ENCODE data around the gene GUK1. TPM values are rescaled to one million over a fixed set of nuclear protein-coding genes. Genes with fewer than 3 reads are reported as not detected.

The GUK1 gene
- total and polyA plus RNA-seq, 2 of the 8 experiments (the other 6 are each of a cell fraction or from before 2014, with no cell fraction given), result 68.5 to 183 TPM

DNA sequence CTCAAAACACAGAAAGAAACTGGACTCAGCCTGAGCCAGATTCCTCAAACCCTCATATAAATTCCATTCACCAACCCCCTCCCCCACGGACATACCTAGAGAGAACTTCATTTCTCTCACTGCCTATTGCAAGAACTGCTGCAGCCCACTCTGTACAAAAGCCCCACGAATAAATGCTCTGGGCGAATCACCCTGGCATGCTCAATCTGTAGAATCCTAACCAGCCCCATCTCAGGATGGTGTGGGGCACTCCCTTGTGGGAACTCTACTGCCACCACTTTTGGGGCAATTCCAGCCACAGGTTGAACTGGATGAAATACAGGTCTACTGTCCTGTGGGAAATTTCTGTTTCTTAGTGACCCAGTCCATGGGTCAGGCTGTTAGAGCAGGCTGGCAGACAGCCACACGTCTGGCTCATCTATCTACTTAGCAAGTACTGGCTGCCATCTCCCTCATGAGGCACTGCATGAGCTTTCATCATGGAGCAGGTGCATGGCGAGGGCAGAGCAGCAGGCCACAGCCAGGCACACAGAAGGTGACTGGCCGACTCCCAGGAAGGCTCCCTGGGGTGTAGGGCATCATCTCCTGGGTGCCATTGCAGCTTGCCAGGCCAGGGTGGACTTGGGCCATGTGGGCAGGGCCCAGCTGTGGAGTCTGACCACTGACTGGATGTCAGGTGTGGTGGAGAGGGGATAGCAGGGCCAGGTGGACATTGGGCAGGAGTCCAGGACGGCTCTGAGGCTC is 35.4 kb upstream of the GUK1 start:
- 0 out of 3 replicates have a peak, but pooled peaks of 1 of the 2 experiments have one; percentile 8 for TF ChIP-seq POLR2A (IDR thresholded peaks at IDR 0.05; ENCODE audit: control extremely low read depth in 1 of 2, low read depth in 2 of 2, low read length in 2 of 2)
- TF ChIP-seq TCF12 (IDR thresholded peaks at IDR 0.05; ENCODE audit: low read depth, low read length), result no peak
- H3K4me2 ChIP-seq (ENCODE audit: insufficient read depth in 1 of 2, low read depth in 2 of 2, low read length in 2 of 2), result no peak overlapping the region; a peak in 1 of 4 replicates

More for the DNA sequence above, 35.4 kb upstream of the GUK1 start:
- peaks cover 15% of the 10 kb centered on the region; the same call in 1 of the 2 replicates for H3K79me1 ChIP-seq (ENCODE audit: low read depth, low read length)
- 0 out of 7 replicates have a peak overlapping the region, but pooled peaks of 1 of the 4 experiments have one; percentile 19 for H3K9ac ChIP-seq (replicated peaks in 1 of 4; ENCODE audit: extremely low read depth in 1 of 4, low read depth in 3 of 4, low read length in 3 of 4)
- H2AK5ac ChIP-seq (ENCODE audit: low read depth, low read length), result peak overlapping the region; percentile 53; the same call in 1 of the 2 replicates
- peaks cover 3 to 8% of the 10 kb centered on the region in 2 experiments; a peak in 2 of 4 replicates for H3K79me2 ChIP-seq (ENCODE audit: control insufficient read depth in 1 of 2, insufficient read depth in 2 of 2, low read length in 2 of 2)
- no peak overlapping the region for H3K23ac ChIP-seq (ENCODE audit: insufficient read length)
- H3K36me3 ChIP-seq (ENCODE audit: control insufficient read depth in 2 of 4, insufficient read depth in 4 of 4, low read length in 3 of 4), result peaks cover 4 to 18% (median 14%) of the 10 kb centered on the region in 4 experiments; a peak in 5 of 8 replicates
- peaks cover 0 to 4% (median 2%) of the 10 kb centered on the region in 4 experiments; a peak in 5 of 7 replicates for H3K4me1 ChIP-seq (replicated peaks in 1 of 4; ENCODE audit: control insufficient read depth in 3 of 4, insufficient read depth in 4 of 4, low read length in 3 of 4)
- no peak for FAIRE-seq
- H2BK15ac ChIP-seq (ENCODE audit: low read length), result no peak overlapping the region
- H2AFZ ChIP-seq (ENCODE audit: low read length), result no peak overlapping the region
- H3K4ac ChIP-seq (replicated peaks; ENCODE audit: insufficient read length, low read depth, low read length), result no peak overlapping the region
- H3K18ac ChIP-seq (ENCODE audit: extremely low read depth, low read length), result no peak overlapping the region
- no peak overlapping the region for H3K27ac ChIP-seq (ENCODE audit: low read depth, low read length)
- peaks cover 11% of the 10 kb centered on the region; the same call in 1 of the 2 replicates for H3K23me2 ChIP-seq (ENCODE audit: low read depth, low read length)
- H3K27me3 ChIP-seq (replicated peaks in 1 of 4; ENCODE audit: control insufficient read depth in 3 of 4, extremely low read depth in 1 of 4, insufficient read depth in 3 of 4, low read length in 3 of 4), result no peaks in the 10 kb centered on the region; a peak in 1 of 7 replicates
- H3K56ac ChIP-seq (replicated peaks; ENCODE audit: insufficient read length, low read depth, low read length), result no peak overlapping the region
- no peak overlapping the region for H2BK120ac ChIP-seq (replicated peaks; ENCODE audit: low read depth, low read length)
- WGBS, 2 experiments (ENCODE audit: extremely low coverage in 1 of 2, insufficient coverage in 1 of 2, insufficient read length in 1 of 2, insufficient replicate concordance in 2 of 2, low coverage in 1 of 2, low lambda C conversion rate in 2 of 2, missing lambda C conversion rate in 1 of 2), result 76% methylated on average over 7 of the region's 7 CpGs; no CpG with 5 or more reads in 1 of the 2 experiments
- no peak overlapping the region for H2BK5ac ChIP-seq (ENCODE audit: low read depth, low read length)
- H4K91ac ChIP-seq (replicated peaks; ENCODE audit: insufficient read length, low read length), result no peak overlapping the region
- no peak overlapping the region for H2BK20ac ChIP-seq (ENCODE audit: low read length)
- no peak overlapping the region for H4K8ac ChIP-seq (ENCODE audit: extremely low read depth, insufficient read depth, low read length)
- no peak for DNase-seq (ENCODE audit: low read depth in 1 of 2, low spot score in 2 of 2)
- peaks cover 6 to 22% of the 10 kb centered on the region in 2 experiments for H4K20me1 ChIP-seq (replicated peaks in 1 of 2; ENCODE audit: control insufficient read depth in 1 of 2, insufficient read depth in 2 of 2, low read length in 2 of 2)
- H3K4me3 ChIP-seq (ENCODE audit: extremely low read depth in 1 of 4, insufficient read depth in 2 of 4, low read depth in 3 of 4, low read length in 4 of 4), result no peak overlapping the region
- no peak overlapping the region for H3K14ac ChIP-seq (ENCODE audit: insufficient read length)
- ChIA-PET POLR2A (ENCODE audit: partially characterized antibody) (interaction anchor here (1.0 kb wide), 1 partner anchor 15 kb away, joined by 3 read pairs; no protein-coding TSS in a partner anchor), CTCF (ENCODE audit: partially characterized antibody) (no interaction called here)
- H3K9me3 ChIP-seq (ENCODE audit: insufficient read depth in 2 of 2, low read depth in 1 of 2, low read length in 1 of 2), result no peaks in the 10 kb centered on the region
- no peak overlapping the region for H2BK12ac ChIP-seq (ENCODE audit: low read depth, low read length)
- H4K5ac ChIP-seq (ENCODE audit: insufficient read length, low read depth, low read length), result no peak overlapping the region
